Subcutaneous adipose tissue (tissue), 4 donors: ENCODE results near the gene SYNDIG1. TPM values are rescaled to one million over a fixed set of nuclear protein-coding genes. Genes with fewer than 3 reads are reported as not detected.

Experiments
- total RNA-seq, 4 donors: library from RNA; depleted of rRNA; stranded (reverse); fragments of >200 nt; gene quantifications; one replicate each; pipeline ENCODE4 v1.1.0, GENCODE V29; 2016
- TF ChIP-seq, protein P1 (sequence below): fragments of 450-650 bp; IDR thresholded peaks from one replicate; pipeline ENCODE4 v1.5.1; 2016; ENCODE audit warnings: low read depth, mild to moderate bottlenecking, control low read depth, antibody characterized with exemption, moderate library complexity

The SYNDIG1 gene
- total RNA-seq, 4 donors from 2014 or later, result 0.17 to 1.5 TPM; not detected in 2

DNA sequence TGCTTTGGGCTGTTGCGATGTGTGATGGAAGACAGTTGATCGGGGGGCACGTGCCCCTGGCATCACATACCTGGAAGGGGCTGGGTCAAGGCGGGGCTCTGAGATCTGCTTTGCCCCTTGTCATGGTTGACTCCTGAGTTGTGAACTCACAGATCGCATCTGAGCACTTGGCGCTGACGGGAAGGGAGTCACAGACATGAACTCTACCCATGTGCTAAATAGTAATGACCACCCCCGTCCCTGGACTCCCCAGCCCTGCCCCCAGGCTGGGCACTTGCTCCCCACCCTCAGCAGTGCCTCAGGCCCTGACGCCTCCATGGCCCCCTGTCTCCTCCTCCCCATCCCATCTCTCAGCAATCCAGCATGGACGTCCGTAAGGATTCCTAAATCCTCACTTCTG is 107.0 kb downstream of the SYNDIG1 start:
- TF ChIP-seq, protein P1, sequence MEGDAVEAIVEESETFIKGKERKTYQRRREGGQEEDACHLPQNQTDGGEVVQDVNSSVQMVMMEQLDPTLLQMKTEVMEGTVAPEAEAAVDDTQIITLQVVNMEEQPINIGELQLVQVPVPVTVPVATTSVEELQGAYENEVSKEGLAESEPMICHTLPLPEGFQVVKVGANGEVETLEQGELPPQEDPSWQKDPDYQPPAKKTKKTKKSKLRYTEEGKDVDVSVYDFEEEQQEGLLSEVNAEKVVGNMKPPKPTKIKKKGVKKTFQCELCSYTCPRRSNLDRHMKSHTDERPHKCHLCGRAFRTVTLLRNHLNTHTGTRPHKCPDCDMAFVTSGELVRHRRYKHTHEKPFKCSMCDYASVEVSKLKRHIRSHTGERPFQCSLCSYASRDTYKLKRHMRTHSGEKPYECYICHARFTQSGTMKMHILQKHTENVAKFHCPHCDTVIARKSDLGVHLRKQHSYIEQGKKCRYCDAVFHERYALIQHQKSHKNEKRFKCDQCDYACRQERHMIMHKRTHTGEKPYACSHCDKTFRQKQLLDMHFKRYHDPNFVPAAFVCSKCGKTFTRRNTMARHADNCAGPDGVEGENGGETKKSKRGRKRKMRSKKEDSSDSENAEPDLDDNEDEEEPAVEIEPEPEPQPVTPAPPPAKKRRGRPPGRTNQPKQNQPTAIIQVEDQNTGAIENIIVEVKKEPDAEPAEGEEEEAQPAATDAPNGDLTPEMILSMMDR, result no peak

DNA sequence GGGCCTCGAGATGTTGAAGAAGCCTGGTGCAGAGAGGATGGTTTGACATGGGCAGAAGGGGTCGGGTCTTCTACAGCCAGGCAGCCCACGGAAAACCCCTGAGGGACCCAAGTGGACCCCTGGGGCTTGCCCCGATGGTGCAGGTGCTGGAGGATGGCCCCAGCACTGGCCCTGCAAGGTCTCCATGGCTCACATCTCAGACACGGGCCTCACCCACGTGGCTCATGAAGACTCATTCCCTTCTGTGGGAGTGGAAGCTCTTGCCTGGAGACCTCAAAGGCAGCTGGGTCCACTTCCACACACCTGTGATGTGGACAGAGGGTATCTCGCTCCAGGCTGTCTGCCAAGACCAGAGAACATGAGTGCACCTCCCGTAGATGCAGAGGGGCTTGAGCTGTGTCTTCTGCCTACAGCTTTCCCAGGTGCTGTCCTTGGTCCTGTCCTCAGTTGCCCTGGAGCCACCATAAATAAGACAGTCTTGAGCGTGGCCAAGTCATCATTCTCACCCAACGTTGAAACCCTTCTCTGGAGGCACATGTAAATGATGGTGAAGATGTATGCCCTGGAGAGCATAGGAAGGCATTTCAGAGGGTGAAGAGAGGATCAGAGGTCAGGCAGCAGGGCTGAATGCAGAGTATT is 108.0 kb downstream of the SYNDIG1 start:
- TF ChIP-seq, protein P1, result no peak

DNA sequence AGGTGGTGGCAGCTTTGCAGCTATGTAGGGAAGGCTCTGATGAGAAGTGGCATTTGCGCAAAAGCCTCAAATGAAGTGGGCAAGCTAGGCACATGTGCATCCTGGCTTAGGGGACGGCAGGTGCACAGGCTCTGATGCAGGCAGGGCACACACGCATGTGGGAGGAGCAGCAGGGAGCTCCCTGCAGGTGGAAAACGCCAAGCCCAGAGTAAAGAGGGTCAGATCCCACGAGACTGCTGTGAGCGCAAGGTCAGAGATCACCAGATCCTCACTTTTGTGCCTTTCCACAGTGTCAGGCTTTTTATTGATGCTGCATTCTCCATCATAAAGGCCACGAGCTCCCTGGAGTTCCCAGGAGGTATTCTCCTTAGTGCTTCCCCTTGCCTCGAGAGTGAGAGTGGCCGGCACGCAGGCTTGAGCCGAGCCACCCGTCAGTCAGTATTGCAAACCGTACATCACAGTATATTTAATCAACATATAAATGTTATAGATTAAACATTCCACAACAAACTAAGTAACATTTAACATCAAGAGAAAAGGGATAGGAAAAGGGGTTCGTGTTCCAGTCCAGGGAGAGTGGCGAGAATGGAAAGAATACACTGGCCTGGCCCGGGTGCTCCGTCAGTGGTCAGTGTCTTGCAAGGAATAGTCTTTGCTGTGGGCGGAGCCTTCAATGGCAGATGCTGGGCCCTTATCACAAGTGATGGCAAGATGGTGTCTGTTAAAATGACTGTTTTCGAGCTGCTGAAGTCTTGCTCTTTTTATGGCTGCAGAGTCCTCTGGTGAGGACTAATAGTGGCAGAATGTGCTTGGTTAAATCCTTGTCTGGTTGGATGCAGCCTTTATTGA is 109.4 kb downstream of the SYNDIG1 start:
- TF ChIP-seq, protein P1, result no peak

DNA sequence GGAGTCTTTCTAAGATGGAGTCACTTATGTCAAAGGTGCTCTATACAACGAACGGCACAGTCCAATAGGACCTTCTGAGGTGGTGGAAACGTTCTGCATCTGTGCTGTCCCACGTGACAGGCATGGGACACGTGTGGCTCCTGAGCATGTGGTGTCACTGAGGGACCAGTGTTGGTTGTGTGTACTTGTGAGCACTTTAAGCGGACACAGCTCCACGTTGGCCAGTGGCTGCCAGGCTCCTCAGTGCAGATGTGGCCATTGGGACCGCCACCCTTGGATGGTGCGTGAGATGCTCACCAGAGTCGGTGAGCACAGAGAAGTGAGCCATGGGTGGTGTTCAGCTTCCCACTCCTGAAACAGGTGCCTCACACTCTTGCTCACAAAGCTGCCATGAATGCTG is 110.0 kb downstream of the SYNDIG1 start:
- TF ChIP-seq, protein P1, result no peak

DNA sequence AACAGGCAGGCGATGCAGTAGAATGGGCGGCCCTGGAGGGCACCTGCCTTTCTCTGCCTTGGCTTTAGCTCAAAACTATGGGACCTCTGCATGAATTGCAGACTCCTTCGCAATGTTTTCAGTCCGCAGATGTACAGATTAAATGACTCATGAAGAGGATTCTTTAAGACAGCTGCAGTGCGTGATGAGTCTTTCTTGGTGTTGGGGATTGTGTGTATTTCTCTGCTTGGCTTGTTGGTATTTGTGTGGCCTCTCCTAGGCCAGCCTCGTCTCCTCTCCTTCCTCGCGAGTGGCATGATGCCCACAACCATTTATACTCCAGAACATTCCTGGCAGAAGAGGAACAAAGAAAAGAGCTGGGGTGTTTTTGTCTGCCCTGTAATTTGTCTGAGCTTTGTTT is 110.6 kb downstream of the SYNDIG1 start:
- TF ChIP-seq, protein P1, result no peak

DNA sequence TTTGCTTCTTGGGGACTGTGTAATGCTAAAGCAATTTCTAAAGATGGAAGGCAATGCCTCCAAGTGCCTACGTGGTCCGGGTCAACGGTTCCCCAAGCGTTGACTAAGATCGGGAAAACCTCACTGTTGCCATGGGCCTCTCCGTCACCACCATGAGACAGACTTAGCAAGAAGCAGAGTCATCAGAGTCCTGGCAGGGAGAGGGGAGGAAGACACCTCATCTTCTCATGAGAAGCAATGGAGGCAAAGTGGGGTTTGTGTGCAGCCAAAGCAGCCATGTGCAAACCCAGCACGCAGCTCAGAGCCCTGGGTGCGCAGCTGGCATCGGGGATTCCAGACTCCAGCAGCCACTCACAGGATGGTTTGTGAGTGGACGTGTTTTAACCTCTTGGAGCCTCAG is 111.4 kb downstream of the SYNDIG1 start:
- TF ChIP-seq, protein P1, result no peak

DNA sequence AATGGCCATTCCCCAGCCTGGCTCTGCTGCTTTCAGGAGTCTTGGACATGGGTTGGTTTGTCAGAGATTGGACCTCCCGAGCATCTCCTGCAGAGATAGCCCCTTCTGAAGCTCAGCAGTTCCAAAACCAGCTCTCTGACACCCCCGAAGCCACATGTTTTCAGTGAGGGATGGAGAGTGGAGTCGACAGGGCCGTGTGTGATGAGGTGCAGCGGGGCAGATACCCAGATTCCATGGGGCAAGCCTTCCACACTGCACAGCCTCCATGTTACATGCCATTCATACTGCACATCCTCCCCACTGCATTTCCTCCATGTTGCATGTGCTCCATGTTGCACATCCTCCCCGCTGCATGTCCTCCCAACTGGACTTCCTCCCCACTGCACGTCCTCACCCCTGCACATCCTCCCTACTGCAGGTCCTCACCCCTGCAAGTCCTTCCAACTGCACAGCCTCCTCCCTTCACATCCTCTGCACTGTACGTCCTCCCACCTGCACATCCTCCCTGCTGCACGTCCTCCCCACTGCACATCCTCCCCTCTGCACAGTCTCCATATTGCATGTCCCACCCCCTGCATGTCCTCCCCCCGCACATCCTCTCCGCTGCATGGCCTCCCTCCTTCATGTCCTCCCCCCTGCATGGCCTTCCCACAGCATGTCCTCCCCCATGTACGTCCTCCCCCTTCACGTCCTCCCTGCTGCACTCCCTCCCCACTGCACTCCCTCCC is 112.2 kb downstream of the SYNDIG1 start:
- TF ChIP-seq, protein P1, result no peak
